SKM-1 (cell line): Measurements from ENCODE around the gene UGT1A9.
"Not testable (repeated sequence)": the region's sequence is repeated elsewhere in the genome, so short reads cannot be mapped to it uniquely, and the experiment has no call there.

Experiments
- DNase-seq: peaks from one replicate; lab custom pipeline; 2025; ENCODE audit not compliant: unreplicated experiment; lab: John Stamatoyannopoulos, UW

Gene UGT1A9

DNA sequence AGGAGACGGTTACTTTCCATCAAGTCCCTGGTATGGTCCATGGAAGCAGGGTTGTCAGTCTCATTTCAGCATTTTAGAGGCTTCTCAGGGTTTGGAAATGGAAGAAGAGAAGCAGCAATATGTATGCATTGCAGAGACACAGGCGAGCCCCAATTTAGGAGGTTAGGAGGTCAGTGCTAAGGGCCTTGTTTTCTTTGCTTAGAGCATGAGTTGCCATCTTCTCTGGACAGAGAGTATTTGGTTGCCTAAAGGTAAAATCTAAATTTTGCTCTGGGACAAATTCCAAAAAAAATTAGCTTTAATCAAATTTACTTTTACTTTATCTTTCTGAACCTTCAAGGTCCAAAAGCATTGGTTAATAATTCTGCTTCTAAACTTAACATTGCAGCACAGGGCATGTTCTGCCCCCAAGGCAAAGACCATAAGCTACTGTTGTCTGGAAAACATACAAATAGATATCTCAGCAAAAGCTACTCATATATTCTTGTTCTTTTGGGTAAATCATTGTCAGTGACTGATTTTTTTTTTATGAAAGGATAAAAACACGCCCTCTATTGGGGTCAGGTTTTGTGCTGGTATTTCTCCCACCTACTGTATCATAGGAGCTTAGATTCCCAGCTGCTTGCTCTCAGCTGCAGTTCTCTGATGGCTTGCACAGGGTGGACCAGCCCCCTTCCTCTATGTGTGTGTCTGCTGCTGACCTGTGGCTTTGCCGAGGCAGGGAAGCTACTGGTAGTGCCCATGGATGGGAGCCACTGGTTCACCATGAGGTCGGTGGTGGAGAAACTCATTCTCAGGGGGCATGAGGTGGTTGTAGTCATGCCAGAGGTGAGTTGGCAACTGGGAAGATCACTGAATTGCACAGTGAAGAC is at the start of gene UGT1A9:
UGT1A9 (plus strand) TSS at position 609 of the 872 bp plus-strand sequence; CDS start at position 646, 37 bp downstream.
- no peak for DNase-seq

DNA sequence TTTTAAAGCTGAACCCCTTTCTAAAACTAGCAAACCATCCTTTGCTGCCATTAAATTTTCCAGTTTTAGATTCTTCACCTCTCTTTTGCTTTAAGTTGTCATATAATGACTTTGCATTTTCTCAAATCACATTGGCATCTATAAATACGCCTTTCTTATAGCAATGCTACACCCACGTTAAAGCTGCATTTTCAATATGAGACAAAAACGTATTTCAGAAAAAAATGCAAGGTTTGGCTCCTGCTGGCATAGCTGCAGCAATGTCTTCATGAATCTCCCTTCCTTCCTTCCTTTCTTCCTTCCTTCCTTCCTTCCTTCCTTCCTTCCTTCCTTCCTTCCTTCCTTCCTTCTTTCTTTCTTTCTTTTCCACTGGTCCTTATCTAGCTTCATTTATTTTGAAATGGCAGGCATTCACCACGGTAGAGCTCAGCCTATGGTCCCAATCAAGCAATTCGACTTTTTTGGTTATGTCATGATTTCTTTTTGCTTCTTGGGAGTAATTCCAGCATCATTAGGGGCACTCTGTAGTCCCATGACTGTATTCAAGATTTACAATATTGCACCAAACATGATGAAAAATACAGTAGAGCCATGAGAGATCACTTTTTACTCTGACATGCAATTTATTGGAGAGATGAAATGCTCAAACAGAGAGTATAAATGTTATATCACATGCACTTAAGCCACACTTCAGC is 44.2 kb upstream of the UGT1A9 start:
- no peak for DNase-seq

GRCh38 chr2:233636306-233636705 is 35.4 kb upstream of the UGT1A9 start, which contains the start of gene UGT1A10:
Gene UGT1A10, plus strand, starts transcription at chr2:233636448. Its CDS starts 75 bp downstream, at chr2:233636523.
- DNase-seq: not testable (repeated sequence)

DNA sequence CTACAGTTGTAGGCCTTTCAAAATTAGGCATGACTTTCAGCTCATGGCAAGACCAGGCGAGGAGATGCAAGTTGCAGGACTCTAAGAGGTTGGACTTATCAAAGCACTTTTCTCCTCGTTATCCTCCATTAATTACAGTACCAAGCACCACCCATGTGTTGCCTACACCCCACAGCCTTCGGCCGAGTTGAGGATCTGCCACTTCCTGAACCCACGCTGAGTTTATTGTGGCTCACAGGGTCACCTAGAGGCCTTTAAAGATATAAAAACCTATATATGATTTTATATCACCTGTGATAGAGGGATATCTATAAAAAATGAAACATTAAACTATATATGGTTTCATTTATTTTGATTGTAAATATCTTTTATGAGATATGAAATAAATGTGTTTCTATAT is 32.9 kb upstream of the UGT1A9 start:
- DNase-seq: no peak

GRCh38 chr2:233639860-233640259 is 31.8 kb upstream of the UGT1A9 start:
- no peak for DNase-seq

DNA sequence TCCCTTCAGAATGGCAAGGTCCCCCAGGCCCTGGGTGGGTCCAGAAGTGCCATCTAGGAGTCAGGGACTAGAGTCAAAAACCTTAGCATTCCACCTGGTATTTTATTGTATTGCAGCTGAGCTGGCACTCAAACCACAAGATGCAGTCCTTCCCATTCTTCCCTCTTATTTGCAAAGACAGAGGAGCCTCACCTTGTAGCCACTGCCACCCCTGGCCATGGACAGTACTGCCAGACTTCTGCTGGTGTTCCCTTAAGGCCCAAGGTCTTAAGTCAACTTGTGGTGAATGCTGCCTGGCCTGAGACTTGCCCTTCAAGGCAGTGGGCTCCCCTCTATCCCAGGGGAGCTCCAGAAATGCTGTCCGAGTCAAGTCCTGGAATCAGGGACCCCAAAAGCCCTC is 28.6 kb upstream of the UGT1A9 start:
- no peak for DNase-seq

DNA sequence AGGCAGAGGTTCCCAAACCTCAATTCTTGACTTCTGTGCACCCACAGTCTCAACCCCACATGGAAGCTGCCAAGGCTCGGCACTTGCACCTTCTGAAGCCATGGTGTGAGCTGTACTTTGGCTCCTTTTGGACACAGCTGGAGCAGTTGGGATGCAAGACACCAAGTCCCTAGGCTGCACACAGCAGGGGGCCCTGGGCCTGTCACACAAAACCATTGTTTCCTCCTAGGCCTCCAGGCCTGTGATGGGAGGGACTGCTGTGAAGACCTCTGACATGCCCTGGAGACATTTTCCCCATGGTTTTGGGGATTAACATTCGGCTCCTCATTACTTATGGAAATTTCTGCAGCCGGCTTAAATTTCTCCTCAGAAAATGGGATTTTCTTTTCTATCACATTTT is 25.7 kb upstream of the UGT1A9 start:
- not testable (repeated sequence) for DNase-seq

- no peak for DNase-seq
Observed at GRCh38 chr2:233650981-233651380, 20.7 kb upstream of the UGT1A9 start.

GRCh38 chr2:233651430-233651829 is 20.3 kb upstream of the UGT1A9 start:
- no peak for DNase-seq

GRCh38 chr2:233654501-233654900 is 17.2 kb upstream of the UGT1A9 start:
- no peak for DNase-seq

DNA sequence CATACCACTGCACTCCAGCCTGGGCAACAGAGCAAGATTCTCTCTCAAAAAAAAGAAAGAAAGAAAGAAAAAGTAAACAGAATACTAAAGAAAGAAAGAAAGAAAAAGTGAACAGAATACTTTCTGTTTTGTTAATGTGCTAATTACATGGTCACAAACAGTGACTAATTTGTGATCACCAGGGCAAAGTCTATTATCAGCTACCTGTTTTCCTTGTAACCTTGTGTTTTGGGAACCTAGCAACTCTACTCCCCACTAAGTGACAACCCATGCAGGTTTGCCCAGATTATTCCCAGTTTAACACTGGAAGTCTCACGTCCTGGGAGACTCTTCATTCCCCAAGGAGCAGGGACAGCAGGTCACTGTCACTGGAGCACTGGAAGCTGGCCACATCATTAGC is 16.7 kb upstream of the UGT1A9 start:
- DNase-seq: no peak

DNA sequence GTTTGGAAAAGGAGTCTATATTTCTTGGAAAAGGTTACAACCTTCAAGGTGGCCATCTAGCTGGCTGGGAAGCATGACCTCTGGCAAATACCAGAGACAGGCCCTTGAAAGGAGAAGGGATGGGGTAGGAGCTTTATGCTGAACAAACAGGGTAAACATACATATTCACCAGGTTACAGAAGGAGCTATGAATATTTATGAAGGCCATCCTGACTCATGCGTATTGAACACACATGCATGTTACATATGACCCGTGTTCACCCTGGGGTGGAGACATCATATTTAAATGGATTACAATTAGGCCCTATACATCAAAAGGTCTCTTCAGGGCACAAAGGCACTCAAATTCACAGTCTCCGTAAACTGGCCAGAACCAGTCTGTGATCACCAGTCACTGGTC is 15.8 kb upstream of the UGT1A9 start:
- not testable (repeated sequence) for DNase-seq

GRCh38 chr2:233656443-233656842 is 15.3 kb upstream of the UGT1A9 start:
- no peak for DNase-seq

GRCh38 chr2:233658610-233659009 is 13.1 kb upstream of the UGT1A9 start:
- no peak for DNase-seq

- no peak for DNase-seq
Observed at GRCh38 chr2:233663911-233664310, 7.8 kb upstream of the UGT1A9 start.

DNA sequence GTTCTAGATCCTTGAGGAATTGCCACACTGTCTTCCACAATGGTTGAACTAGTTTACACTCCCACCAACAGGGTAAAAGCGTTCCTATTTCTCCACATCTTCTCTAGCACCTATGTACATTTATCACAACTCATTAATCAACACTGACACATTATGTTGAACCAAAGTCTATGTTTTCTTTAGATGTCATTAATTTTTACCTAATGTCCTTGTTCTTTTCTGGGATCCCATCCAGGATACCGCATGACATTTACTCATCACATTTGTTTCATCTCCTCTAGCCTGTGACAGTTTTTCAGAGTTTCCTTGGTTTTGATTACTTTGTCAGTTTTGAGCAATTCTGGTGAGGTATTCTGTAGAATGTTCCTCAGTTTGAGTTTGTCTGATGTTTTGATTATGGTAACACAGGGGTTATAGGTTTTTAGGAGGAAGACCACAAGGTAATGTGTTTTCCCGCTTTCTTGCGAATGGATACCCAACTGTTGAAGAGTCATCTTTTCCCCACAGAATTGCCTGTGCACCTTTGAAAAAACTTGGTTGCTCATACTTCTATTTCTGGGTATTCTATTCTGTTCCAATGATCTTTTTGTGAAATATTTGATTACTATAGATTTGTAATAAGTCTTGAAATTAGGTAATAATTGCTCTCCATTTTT is 3.0 kb upstream of the UGT1A9 start:
- DNase-seq: no peak

DNA sequence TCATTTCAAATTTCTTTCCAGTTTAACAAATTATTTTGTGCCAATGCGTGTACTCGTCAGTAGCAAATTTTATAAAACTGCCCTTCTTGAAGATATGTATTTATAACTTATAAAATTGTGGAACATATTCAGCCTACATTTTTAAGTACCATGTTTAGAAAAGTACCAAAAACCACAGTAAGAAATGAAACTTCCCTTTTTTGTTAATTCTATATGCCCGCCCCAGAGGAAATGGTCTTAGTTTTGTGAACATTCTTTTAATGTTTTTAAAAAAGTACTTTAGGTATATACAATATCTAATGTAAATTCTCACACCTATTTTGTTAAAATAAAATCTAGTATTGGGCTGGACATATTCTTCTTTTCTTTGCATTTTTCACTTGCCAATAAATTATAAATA is 1.2 kb downstream of the UGT1A9 start:
- DNase-seq: no peak

DNA sequence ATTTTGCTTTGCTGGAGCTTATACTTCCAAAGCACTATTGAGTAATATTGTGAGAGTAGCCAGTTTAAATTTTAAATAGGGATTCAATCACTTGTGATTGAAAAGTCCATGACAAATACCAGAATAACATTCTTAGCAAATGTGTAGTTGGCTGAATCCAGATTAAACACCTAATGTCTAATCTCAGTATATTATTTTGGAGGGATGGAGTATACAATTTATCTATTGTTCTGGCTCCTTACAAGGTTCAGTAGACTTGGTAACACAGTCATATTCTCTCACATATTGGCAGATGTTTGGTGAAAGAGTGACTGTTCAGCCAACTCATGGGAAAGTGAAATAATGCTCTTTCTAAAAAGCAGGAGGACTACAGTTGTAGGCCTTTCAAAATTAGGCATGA is 2.2 kb downstream of the UGT1A9 start:
- DNase-seq: no peak

- DNase-seq: no peak
Observed at GRCh38 chr2:233674314-233674713, 2.6 kb downstream of the UGT1A9 start.

DNA sequence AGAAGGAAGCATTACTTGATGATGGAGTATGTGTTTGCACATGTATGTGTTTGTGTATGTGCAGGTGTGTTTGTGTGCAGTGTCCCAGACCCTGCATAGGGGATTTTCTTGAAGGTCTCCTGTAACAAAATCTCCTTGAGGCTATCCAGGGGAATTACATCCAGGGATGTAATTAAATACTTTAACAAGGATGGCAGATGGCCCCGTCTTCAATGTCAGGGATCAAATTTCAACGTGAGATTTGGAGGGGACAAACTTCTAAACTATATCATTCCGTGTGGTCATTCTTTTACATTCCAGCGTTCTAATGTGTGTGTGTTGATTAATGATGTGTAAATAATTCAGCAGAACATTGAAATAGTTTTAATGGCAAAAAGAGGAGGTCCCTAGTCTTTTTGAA is 3.3 kb downstream of the UGT1A9 start:
- DNase-seq: no peak

DNA sequence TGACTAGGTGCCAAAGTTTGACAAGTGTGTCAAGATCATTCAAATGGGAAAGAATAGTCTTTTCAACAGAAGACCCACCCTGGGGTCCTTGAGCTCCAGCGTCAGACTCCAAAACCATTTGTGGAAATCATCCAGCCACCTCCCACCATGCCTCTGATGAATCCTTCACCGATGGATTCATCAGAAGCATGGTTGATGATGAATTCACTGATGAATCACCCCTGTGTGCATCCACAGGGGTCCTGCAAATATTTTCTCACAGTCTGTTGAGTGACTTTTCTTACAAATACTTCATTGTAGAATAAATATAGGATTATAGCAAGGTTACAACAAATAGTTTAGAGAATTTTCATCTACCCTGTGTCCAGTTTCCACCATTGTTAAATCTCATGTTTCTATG is 4.3 kb downstream of the UGT1A9 start:
- no peak for DNase-seq

- DNase-seq: no peak
Observed at GRCh38 chr2:233679196-233679595, 7.5 kb downstream of the UGT1A9 start.
